Fibroblast of lung (primary cell): ENCODE data around the gene SLIT3. TPM values are rescaled to one million over a fixed set of nuclear protein-coding genes. Genes with fewer than 3 reads are reported as not detected.

Experiments
- DNase-seq, 2 donors: peaks; one replicate each; pipeline versions ENCODE4 v3.0.0 to v3.0.0-alpha.2; 2010; ENCODE audit warnings: low read depth in 2 of 2
- H2AFZ ChIP-seq: 2 replicates; pipeline ENCODE4 v1.5.1; 2012; ENCODE audit warnings: low read length, control low read depth, inconsistent platforms
- H3K27ac ChIP-seq: 2 replicates; pipeline ENCODE4 v1.5.1; 2011; ENCODE audit warnings: low read length, control low read depth; ENCODE audit not compliant: insufficient read depth
- H3K27me3 ChIP-seq: 2 replicates; pipeline ENCODE4 v1.5.1; 2011; ENCODE audit warnings: mild to moderate bottlenecking, low read length; ENCODE audit not compliant: control insufficient read depth, insufficient read depth
- H3K36me3 ChIP-seq: 2 replicates; pipeline ENCODE4 v1.5.1; 2011; ENCODE audit warnings: low read length; ENCODE audit not compliant: control insufficient read depth, insufficient read depth
- H3K4me1 ChIP-seq: 2 replicates; pipeline ENCODE4 v1.5.1; 2011; ENCODE audit warnings: low read length; ENCODE audit not compliant: control insufficient read depth, insufficient read depth; ENCODE audit errors: extremely low read depth
- H3K4me2 ChIP-seq: 2 replicates; pipeline ENCODE4 v1.5.1; 2011; ENCODE audit warnings: low read length, control low read depth; ENCODE audit not compliant: insufficient read depth; ENCODE audit errors: extremely low read depth
- H3K4me3 ChIP-seq, 4 experiments: fragments of 200-600 bp in 1 of 4; sonication (generic) in 1 of 4; replicated peaks in 1 of 4; 2 replicates each; pipeline ENCODE4 v1.5.1; 2011 to 2016; ENCODE audit warnings: low read length in 4 of 4, low read depth in 3 of 4, mild to moderate bottlenecking in 3 of 4, control low read depth in 2 of 4, inconsistent platforms in 1 of 4, mixed read lengths in 1 of 4; ENCODE audit not compliant: insufficient read depth in 1 of 4; ENCODE audit errors: control extremely low read depth in 1 of 4
- H3K79me2 ChIP-seq: 2 replicates; pipeline ENCODE4 v1.5.1; 2012; ENCODE audit warnings: mild to moderate bottlenecking, low read length, inconsistent platforms; ENCODE audit not compliant: control insufficient read depth, insufficient read depth
- H3K9ac ChIP-seq: 2 replicates; pipeline ENCODE4 v1.5.1; 2011; ENCODE audit warnings: mild to moderate bottlenecking, low read length, control low read depth; ENCODE audit not compliant: insufficient read depth
- H3K9me3 ChIP-seq: 2 replicates; pipeline ENCODE4 v1.5.1; 2012; ENCODE audit warnings: low read depth, low read length; ENCODE audit not compliant: control insufficient read depth, insufficient read depth
- H4K20me1 ChIP-seq: 2 replicates; pipeline ENCODE4 v1.5.1; 2011; ENCODE audit warnings: low read length; ENCODE audit not compliant: control insufficient read depth, insufficient read depth; ENCODE audit errors: extremely low read depth
- EZH2 ChIP-seq: IDR thresholded peaks from 2 replicates; pipeline ENCODE4 v1.5.1; 2012; ENCODE audit warnings: low read length, control low read depth, mild to moderate bottlenecking; ENCODE audit errors: missing control alignments
- polyA plus RNA-seq, 2 donors: library from polyadenylated mRNA; depleted of rRNA in 1 of 2; stranded (reverse) in 1 of 2; unstranded in 1 of 2; fragments of >200 nt; gene quantifications; 2 replicates each; pipeline ENCODE4 v1.2.1, GENCODE V29; 2011 to 2012; ENCODE audit warnings: missing spikeins in 1 of 2
- total RNA-seq: library from RNA; depleted of rRNA; stranded (reverse); fragments of >200 nt; gene quantifications from 2 replicates; pipeline ENCODE4 v1.2.1, GENCODE V29; 2014
- TF ChIP-seq, protein P1 (sequence below), 2 donors: IDR thresholded peaks in 1 of 2; conservative IDR thresholded peaks in 1 of 2; 1 replicate in 1 of 2; 2 replicates in 1 of 2; pipeline ENCODE4 v1.5.1; 2011 to 2012; ENCODE audit warnings: low read length in 2 of 2, control low read depth in 1 of 2, inconsistent platforms in 1 of 2, low read depth in 1 of 2, mild to moderate bottlenecking in 1 of 2

SLIT3 gene
- total and polyA plus RNA-seq, 2 donors (not counting 1 experiment from before 2014, with no cell fraction given): 1.6 to 4.6 TPM

DNA sequence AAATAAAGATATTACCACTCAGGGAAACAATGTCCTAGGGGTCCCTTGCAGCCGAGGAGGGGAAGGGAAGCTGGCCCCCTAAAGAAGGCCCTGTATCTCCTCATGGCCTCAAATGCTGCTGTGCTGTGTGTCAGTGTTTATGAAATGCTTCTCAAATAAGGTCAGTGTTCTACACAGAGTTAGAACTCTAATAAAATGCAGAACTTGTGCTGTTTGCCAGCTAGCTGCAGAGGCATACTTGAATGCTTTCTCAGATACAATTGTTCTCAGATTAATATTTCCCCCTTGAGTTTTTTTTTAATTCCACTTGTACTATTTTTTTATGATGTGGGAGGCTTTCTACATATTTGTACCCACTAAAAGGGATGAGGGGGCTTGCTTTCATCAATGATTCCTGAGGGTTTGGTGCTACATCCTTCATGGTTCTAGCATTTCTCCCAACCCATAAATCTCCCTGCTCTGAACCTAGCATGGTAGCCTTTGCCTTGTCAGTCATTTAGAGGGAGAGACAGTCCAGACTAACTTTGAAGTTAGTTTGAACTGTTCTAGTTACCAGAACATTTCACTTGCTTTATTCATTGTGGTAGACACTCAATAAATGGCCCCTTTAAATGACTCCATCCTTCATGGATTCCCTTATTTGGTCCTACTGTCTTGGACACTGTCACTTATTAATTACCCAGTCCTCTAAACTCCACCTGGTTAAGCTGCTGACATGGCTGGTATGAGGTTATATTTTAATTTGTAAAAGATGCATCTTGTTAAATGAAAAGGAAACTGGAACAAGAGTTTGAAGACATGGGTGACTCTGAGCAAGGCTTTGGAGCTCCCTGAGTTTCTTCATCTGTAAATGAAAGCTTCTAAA lies 12.6 kb downstream of the SLIT3 start:
- Histone ChIP-seq H3K9ac (no peak overlapping the region), H3K4me3 (no peak overlapping the region), H3K4me2 (no peak overlapping the region), H2AFZ (no peak overlapping the region), H4K20me1 (no peaks in the 10 kb centered on the region), H3K4me1 (no peaks in the 10 kb centered on the region), H3K9me3 (no peaks in the 10 kb centered on the region), H3K27ac (no peak overlapping the region), H3K27me3 (no peaks in the 10 kb centered on the region), H3K79me2 (no peaks in the 10 kb centered on the region), H3K36me3 (no peaks in the 10 kb centered on the region)
- DNase-seq: no peak
- no peak for TF ChIP-seq EZH2
- TF ChIP-seq, protein P1, sequence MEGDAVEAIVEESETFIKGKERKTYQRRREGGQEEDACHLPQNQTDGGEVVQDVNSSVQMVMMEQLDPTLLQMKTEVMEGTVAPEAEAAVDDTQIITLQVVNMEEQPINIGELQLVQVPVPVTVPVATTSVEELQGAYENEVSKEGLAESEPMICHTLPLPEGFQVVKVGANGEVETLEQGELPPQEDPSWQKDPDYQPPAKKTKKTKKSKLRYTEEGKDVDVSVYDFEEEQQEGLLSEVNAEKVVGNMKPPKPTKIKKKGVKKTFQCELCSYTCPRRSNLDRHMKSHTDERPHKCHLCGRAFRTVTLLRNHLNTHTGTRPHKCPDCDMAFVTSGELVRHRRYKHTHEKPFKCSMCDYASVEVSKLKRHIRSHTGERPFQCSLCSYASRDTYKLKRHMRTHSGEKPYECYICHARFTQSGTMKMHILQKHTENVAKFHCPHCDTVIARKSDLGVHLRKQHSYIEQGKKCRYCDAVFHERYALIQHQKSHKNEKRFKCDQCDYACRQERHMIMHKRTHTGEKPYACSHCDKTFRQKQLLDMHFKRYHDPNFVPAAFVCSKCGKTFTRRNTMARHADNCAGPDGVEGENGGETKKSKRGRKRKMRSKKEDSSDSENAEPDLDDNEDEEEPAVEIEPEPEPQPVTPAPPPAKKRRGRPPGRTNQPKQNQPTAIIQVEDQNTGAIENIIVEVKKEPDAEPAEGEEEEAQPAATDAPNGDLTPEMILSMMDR (conservative IDR thresholded peaks at IDR 0.05 in 1 of 2, IDR thresholded peaks at IDR 0.05 in 1 of 2; ENCODE audit: low read depth in 1 of 2, low read length in 2 of 2): no peak

DNA sequence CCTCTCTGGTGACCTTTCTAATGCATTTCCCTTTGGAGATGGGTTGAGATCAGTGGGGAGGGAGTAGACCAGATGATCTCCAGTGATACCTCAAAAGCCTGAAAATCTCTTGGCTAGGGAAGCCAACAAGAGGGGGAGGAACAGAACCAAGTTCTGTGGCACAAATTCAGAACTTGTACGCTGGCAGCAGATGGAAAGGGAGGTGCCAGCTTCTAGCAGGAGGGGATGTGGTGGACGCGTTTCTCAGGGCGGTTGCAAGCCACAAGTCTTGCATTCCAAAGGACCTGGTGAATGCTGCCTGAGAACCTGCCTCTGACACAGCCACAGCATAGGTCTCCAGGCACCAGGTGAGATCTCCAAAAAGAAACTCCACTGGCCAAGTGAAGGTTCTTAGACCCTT lies 13.4 kb downstream of the SLIT3 start:
- no peaks in the 10 kb centered on the region for H3K9me3 ChIP-seq
- no peaks in the 10 kb centered on the region for H4K20me1 ChIP-seq
- no peak for DNase-seq
- H3K4me3 ChIP-seq: no peak overlapping the region
- no peak overlapping the region for H3K9ac ChIP-seq
- no peak for TF ChIP-seq EZH2
- TF ChIP-seq, protein P1 (conservative IDR thresholded peaks at IDR 0.05 in 1 of 2, IDR thresholded peaks at IDR 0.05 in 1 of 2; ENCODE audit: low read depth in 1 of 2, low read length in 2 of 2): no peak
- no peak overlapping the region for H2AFZ ChIP-seq
- no peaks in the 10 kb centered on the region for H3K27me3 ChIP-seq
- no peaks in the 10 kb centered on the region for H3K36me3 ChIP-seq
- no peaks in the 10 kb centered on the region for H3K79me2 ChIP-seq
- no peak overlapping the region for H3K4me2 ChIP-seq
- no peak overlapping the region for H3K27ac ChIP-seq
- no peaks in the 10 kb centered on the region for H3K4me1 ChIP-seq

DNA sequence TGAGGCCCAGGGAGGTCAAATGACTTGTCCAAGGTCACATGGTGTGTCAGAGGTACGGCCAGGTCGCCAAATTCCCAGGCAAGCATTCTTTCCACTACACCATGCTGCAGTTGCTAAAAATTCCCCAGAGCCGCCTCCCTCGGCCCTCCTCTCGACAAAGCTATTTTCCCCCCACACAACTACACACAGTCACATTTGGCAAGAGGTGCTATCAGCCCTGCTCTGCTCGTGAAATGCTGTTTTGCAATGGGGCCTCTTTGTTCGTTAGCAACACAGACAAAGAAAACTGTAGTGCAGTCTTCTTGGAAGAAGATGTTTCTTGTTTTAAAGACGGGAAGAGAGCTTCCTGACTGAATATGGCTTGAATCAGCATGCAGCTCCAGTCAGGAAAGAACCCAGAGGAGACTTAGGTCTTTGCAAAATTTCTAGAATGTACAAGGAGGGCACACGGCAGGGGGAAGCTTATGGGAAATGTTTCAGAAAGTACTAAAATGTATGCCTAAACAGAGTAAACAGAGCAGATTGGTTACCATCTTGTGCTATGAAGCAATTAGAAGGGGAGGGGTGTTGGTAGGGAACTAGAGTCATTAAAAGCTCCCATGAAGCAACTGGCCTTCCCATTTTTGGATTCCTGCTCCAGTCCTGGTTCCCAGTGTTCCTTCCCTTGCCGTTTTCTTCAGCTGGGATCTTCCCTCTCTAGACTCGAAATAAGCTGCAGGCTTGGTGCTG lies 14.2 kb downstream of the SLIT3 start:
- Histone ChIP-seq H4K20me1 (no peaks in the 10 kb centered on the region), H3K36me3 (no peaks in the 10 kb centered on the region), H3K4me2 (no peak overlapping the region), H3K4me1 (no peaks in the 10 kb centered on the region), H3K79me2 (no peaks in the 10 kb centered on the region), H3K27ac (no peak overlapping the region), H2AFZ (no peak overlapping the region), H3K9me3 (no peaks in the 10 kb centered on the region), H3K9ac (no peak overlapping the region), H3K4me3 (no peak overlapping the region), H3K27me3 (no peaks in the 10 kb centered on the region)
- no peak for TF ChIP-seq EZH2
- TF ChIP-seq, protein P1 (conservative IDR thresholded peaks at IDR 0.05 in 1 of 2, IDR thresholded peaks at IDR 0.05 in 1 of 2; ENCODE audit: low read depth in 1 of 2, low read length in 2 of 2): no peak
- DNase-seq: no peak
